Keratinocyte (primary cell): ENCODE results near the gene ANKS6. TPM values are rescaled to one million over a fixed set of nuclear protein-coding genes. Genes with fewer than 3 reads are reported as not detected.

Experiments
- DNase-seq: peaks from one replicate; pipeline ENCODE4 v3.0.0-alpha.2; 2011; ENCODE audit warnings: low read depth, missing footprints, low spot score
- FAIRE-seq: peaks from 2 replicates; lab custom pipeline; 2011; peaks lifted over from hg19 to GRCh38; lab: Jason Lieb, UNC
- H2AFZ ChIP-seq: 2 replicates; pipeline ENCODE4 v1.6.0; 2012; ENCODE audit warnings: low read length, control low read depth, inconsistent platforms; ENCODE audit not compliant: control insufficient read depth
- H3K27ac ChIP-seq: 2 replicates; pipeline ENCODE4 v1.5.1; 2011; ENCODE audit warnings: low read length; ENCODE audit not compliant: control insufficient read depth, insufficient read depth
- H3K27me3 ChIP-seq: 3 replicates; pipeline ENCODE4 v1.6.0; 2011; ENCODE audit warnings: low read length; ENCODE audit not compliant: control insufficient read depth, insufficient read depth; ENCODE audit errors: extremely low read depth
- H3K36me3 ChIP-seq, 2 experiments: 2 replicates in 1 of 2; 3 replicates in 1 of 2; pipeline ENCODE4 v1.5.1; 2011; ENCODE audit warnings: low read length in 2 of 2, mild to moderate bottlenecking in 1 of 2; ENCODE audit not compliant: control insufficient read depth in 2 of 2, insufficient read depth in 2 of 2; ENCODE audit errors: extremely low read depth in 1 of 2
- H3K4me1 ChIP-seq: 3 replicates; pipeline ENCODE4 v1.5.1; 2011; ENCODE audit warnings: low read length; ENCODE audit not compliant: control insufficient read depth, insufficient read depth; ENCODE audit errors: extremely low read depth
- H3K4me2 ChIP-seq: 3 replicates; pipeline ENCODE4 v1.6.0; 2011; ENCODE audit warnings: low read depth, low read length; ENCODE audit not compliant: control insufficient read depth, insufficient read depth; ENCODE audit errors: extremely low read depth
- H3K4me3 ChIP-seq, 3 experiments: fragments of 200-600 bp in 1 of 3; sonication (generic) in 1 of 3; 2 replicates in 2 of 3; 3 replicates in 1 of 3; pipeline ENCODE4 v1.5.1; 2011 to 2016; ENCODE audit warnings: low read length in 3 of 3, mild to moderate bottlenecking in 3 of 3, control low read depth in 2 of 3, inconsistent platforms in 1 of 3, low read depth in 1 of 3, mixed read lengths in 1 of 3, mixed run types in 1 of 3, moderate library complexity in 1 of 3; ENCODE audit not compliant: control insufficient read depth in 2 of 3, insufficient read depth in 2 of 3; ENCODE audit errors: extremely low read depth in 1 of 3
- H3K79me2 ChIP-seq: 2 replicates; pipeline ENCODE4 v1.6.0; 2012; ENCODE audit warnings: low read length; ENCODE audit not compliant: control insufficient read depth, insufficient read depth
- H3K9ac ChIP-seq: 3 replicates; pipeline ENCODE4 v1.6.0; 2011; ENCODE audit warnings: low read length; ENCODE audit not compliant: control insufficient read depth, insufficient read depth; ENCODE audit errors: extremely low read depth
- H3K9me1 ChIP-seq: 3 replicates; pipeline ENCODE4 v1.6.0; 2011; ENCODE audit warnings: low read length; ENCODE audit not compliant: control insufficient read depth, insufficient read depth; ENCODE audit errors: extremely low read depth
- H3K9me3 ChIP-seq: 2 replicates; pipeline ENCODE4 v1.5.1; 2012; ENCODE audit warnings: low read depth, low read length; ENCODE audit not compliant: control insufficient read depth
- H4K20me1 ChIP-seq: 3 replicates; pipeline ENCODE4 v1.6.0; 2011; ENCODE audit warnings: low read length; ENCODE audit not compliant: control insufficient read depth, insufficient read depth; ENCODE audit errors: extremely low read depth
- CTCF ChIP-seq, 3 experiments: IDR thresholded peaks in 1 of 3; conservative IDR thresholded peaks in 1 of 3; optimal IDR thresholded peaks in 1 of 3; 2 replicates in 2 of 3; 3 replicates in 1 of 3; pipeline versions ENCODE3 to v1.5.1; 2011; ENCODE audit warnings: low read length in 3 of 3, mild to moderate bottlenecking in 3 of 3, moderate library complexity in 2 of 3, control low read depth in 1 of 3, inconsistent platforms in 1 of 3; ENCODE audit not compliant: insufficient read depth in 2 of 3; ENCODE audit errors: extremely low read depth in 1 of 3
- EZH2 ChIP-seq: IDR thresholded peaks from one replicate; pipeline ENCODE4 v1.6.1; 2012; ENCODE audit warnings: inconsistent platforms, mild to moderate bottlenecking, low read length, moderate library complexity
- dilution Hi-C: fragments of 300-500 bp; cut with MboI; formaldehyde crosslinking; loops from one replicate; pipeline ENCODE4 v1.7.0; 2020; ENCODE audit warnings: low sequenced_read_pairs; ENCODE audit not compliant: extremely low pct_ligation_motif_present
- polyA plus RNA-seq, 5 experiments: library from polyadenylated mRNA; depleted of rRNA in 3 of 5; stranded (reverse) in 3 of 5; stranded (forward) in 1 of 5; unstranded in 1 of 5; fragments of >200 nt; gene quantifications; 1 replicate in 1 of 5; 2 replicates in 3 of 5; 3 replicates in 1 of 5; pipeline versions ENCODE4 v1.2.1 to v1.2.3, GENCODE V29; 2011 to 2012; ENCODE audit warnings: missing spikeins in 2 of 5, low read depth in 1 of 5, low replicate concordance in 1 of 5

The ANKS6 gene
- polyA plus RNA-seq, 1 donor (not counting 4 experiments of a cell fraction or from before 2014, with no cell fraction given), result 13.5 TPM

- no peak for FAIRE-seq
- no peak overlapping the region for H3K4me2 ChIP-seq
Measured at GRCh38 chr9:98726735-98727134, 69.6 kb downstream of the ANKS6 start.

GRCh38 chr9:98724810-98725530 lies 71.4 kb downstream of the ANKS6 start:
- H3K9ac ChIP-seq, result no peak overlapping the region
- dilution Hi-C loops, result no loop called here
- no peak overlapping the region for H3K4me2 ChIP-seq
- no peaks in the 10 kb centered on the region for H3K36me3 ChIP-seq
- H3K27ac ChIP-seq, result no peak overlapping the region
- no peaks in the 10 kb centered on the region for H3K4me1 ChIP-seq
- DNase-seq (no peak), FAIRE-seq (no peak)
- H4K20me1 ChIP-seq, result no peaks in the 10 kb centered on the region
- peaks cover 15% of the 10 kb centered on the region for H3K27me3 ChIP-seq
- no peak overlapping the region for H2AFZ ChIP-seq
- no peak overlapping the region for H3K4me3 ChIP-seq
- no peaks in the 10 kb centered on the region for H3K9me3 ChIP-seq
- TF ChIP-seq CTCF (optimal IDR thresholded peaks at IDR 0.05 in 1 of 3, IDR thresholded peaks at IDR 0.05 in 1 of 3, conservative IDR thresholded peaks at IDR 0.05 in 1 of 3; ENCODE audit: extremely low read depth in 1 of 3, insufficient read depth in 2 of 3, low read length in 3 of 3) (no peak), EZH2 (no peak)
- H3K79me2 ChIP-seq, result no peaks in the 10 kb centered on the region
- H3K9me1 ChIP-seq, result no peaks in the 10 kb centered on the region

More at GRCh38 chr9:98726735-98727134, 69.6 kb downstream of the ANKS6 start:
- H3K4me1 ChIP-seq, result no peaks in the 10 kb centered on the region
- H3K27me3 ChIP-seq, result peaks cover 15% of the 10 kb centered on the region
- H3K36me3 ChIP-seq, result no peaks in the 10 kb centered on the region
- no peak overlapping the region for H3K27ac ChIP-seq
- no peak overlapping the region for H3K4me3 ChIP-seq
- no peaks in the 10 kb centered on the region for H3K9me3 ChIP-seq
- H2AFZ ChIP-seq, result no peak overlapping the region
- H4K20me1 ChIP-seq, result no peaks in the 10 kb centered on the region
- DNase-seq, result no peak
- dilution Hi-C loops, result no loop called here
- no peaks in the 10 kb centered on the region for H3K9me1 ChIP-seq
- H3K79me2 ChIP-seq, result no peaks in the 10 kb centered on the region
- no peak overlapping the region for H3K9ac ChIP-seq
- TF ChIP-seq EZH2, result no peak
- TF ChIP-seq CTCF (optimal IDR thresholded peaks at IDR 0.05 in 1 of 3, IDR thresholded peaks at IDR 0.05 in 1 of 3, conservative IDR thresholded peaks at IDR 0.05 in 1 of 3; ENCODE audit: extremely low read depth in 1 of 3, insufficient read depth in 2 of 3, low read length in 3 of 3), result no peak
